Neuronal stem cell (in vitro differentiated cells): Measurements from ENCODE around the gene AEBP2.
A peak's percentile ranks its signal among the peaks of the same experiment; 100 is the strongest.

Experiments used
- DNase-seq: peaks from one replicate; pipeline ENCODE4 v3.0.0-alpha.2; 2013; ENCODE audit warnings: low spot score
- H2AFZ ChIP-seq: one replicate; pipeline ENCODE4 v1.6.1; 2013; ENCODE audit warnings: mild to moderate bottlenecking, low read length, inconsistent platforms
- H2AK5ac ChIP-seq: 2 replicates; pipeline ENCODE4 v1.6.1; 2013; ENCODE audit warnings: low read depth, mild to moderate bottlenecking, inconsistent platforms, low read length, moderate library complexity, mixed read lengths
- H2BK120ac ChIP-seq: 2 replicates; pipeline ENCODE4 v1.6.1; 2013; ENCODE audit warnings: low read depth, mild to moderate bottlenecking, inconsistent platforms, low read length, moderate library complexity, mixed read lengths
- H2BK12ac ChIP-seq: one replicate; pipeline ENCODE4 v1.6.1; 2013; ENCODE audit warnings: low read length, inconsistent platforms
- H2BK15ac ChIP-seq: 2 replicates; pipeline ENCODE4 v1.6.1; 2013; ENCODE audit warnings: mild to moderate bottlenecking, low read length, inconsistent platforms, mixed read lengths
- H2BK5ac ChIP-seq: one replicate; pipeline ENCODE4 v1.6.1; 2013; ENCODE audit warnings: inconsistent platforms, mild to moderate bottlenecking, low read length, moderate library complexity
- H3K14ac ChIP-seq: one replicate; pipeline ENCODE4 v1.6.1; 2013; ENCODE audit warnings: low read length, inconsistent platforms
- H3K18ac ChIP-seq: 2 replicates; pipeline ENCODE4 v1.6.1; 2013; ENCODE audit warnings: low read length, inconsistent platforms
- H3K23ac ChIP-seq: 2 replicates; pipeline ENCODE4 v1.6.1; 2013; ENCODE audit warnings: low read depth, mild to moderate bottlenecking, mixed read lengths, low read length, inconsistent platforms; ENCODE audit not compliant: poor library complexity
- H3K27ac ChIP-seq: replicated peaks from 3 replicates; pipeline ENCODE4 v1.5.1; 2013; ENCODE audit warnings: low read length, inconsistent platforms
- H3K27me3 ChIP-seq, 3 experiments: 2 replicates each; pipeline ENCODE4 v1.6.1; 2013; ENCODE audit warnings: low read length in 3 of 3, mild to moderate bottlenecking in 2 of 3, inconsistent platforms in 1 of 3, low read depth in 1 of 3, mixed read lengths in 1 of 3, moderate library complexity in 1 of 3; ENCODE audit not compliant: control insufficient read depth in 3 of 3, insufficient read depth in 3 of 3
- H3K36me3 ChIP-seq, 2 donors: replicated peaks in 1 of 2; 2 replicates each; pipeline ENCODE4 v1.6.1; 2013; ENCODE audit warnings: low read length in 2 of 2; ENCODE audit not compliant: control insufficient read depth in 2 of 2, insufficient read depth in 2 of 2
- H3K4ac ChIP-seq: 2 replicates; pipeline ENCODE4 v1.6.1; 2013; ENCODE audit warnings: inconsistent platforms, mild to moderate bottlenecking, low read length, moderate library complexity
- H3K4me1 ChIP-seq, 2 donors: 1 replicate in 1 of 2; 2 replicates in 1 of 2; pipeline ENCODE4 v1.6.1; 2013; ENCODE audit warnings: low read length in 2 of 2, low read depth in 1 of 2; ENCODE audit not compliant: control insufficient read depth in 2 of 2, insufficient read depth in 1 of 2
- H3K4me2 ChIP-seq: one replicate; pipeline ENCODE4 v1.6.1; 2013; ENCODE audit warnings: mild to moderate bottlenecking, low read length, inconsistent platforms; ENCODE audit not compliant: insufficient read depth, poor library complexity, severe bottlenecking
- H3K4me3 ChIP-seq, 2 donors: 2 replicates each; pipeline ENCODE4 v1.5.1; 2013; ENCODE audit warnings: low read length in 2 of 2, mild to moderate bottlenecking in 2 of 2, inconsistent platforms in 1 of 2, moderate library complexity in 1 of 2
- H3K79me1 ChIP-seq: one replicate; pipeline ENCODE4 v1.6.1; 2013; ENCODE audit warnings: low read depth, mild to moderate bottlenecking, inconsistent platforms, low read length, moderate library complexity
- H3K9ac ChIP-seq: one replicate; pipeline ENCODE4 v1.6.1; 2013; ENCODE audit warnings: mild to moderate bottlenecking, low read depth, low read length, inconsistent platforms; ENCODE audit not compliant: poor library complexity
- H3K9me3 ChIP-seq, 2 donors: replicated peaks in 1 of 2; 2 replicates each; pipeline versions ENCODE3 to v1.6.1; 2013; ENCODE audit warnings: low read length in 2 of 2, mild to moderate bottlenecking in 2 of 2, inconsistent platforms in 1 of 2, low read depth in 1 of 2, mixed read lengths in 1 of 2, moderate library complexity in 1 of 2; ENCODE audit not compliant: control insufficient read depth in 2 of 2, insufficient read depth in 1 of 2
- H4K8ac ChIP-seq: one replicate; pipeline ENCODE4 v1.6.1; 2013; ENCODE audit warnings: low read depth, mild to moderate bottlenecking, inconsistent platforms, low read length, moderate library complexity
- H4K91ac ChIP-seq: one replicate; pipeline ENCODE4 v1.6.1; 2013; ENCODE audit warnings: low read length, low read depth, mild to moderate bottlenecking, inconsistent platforms; ENCODE audit not compliant: poor library complexity
- WGBS, 2 donors: extraction: QIAGEN DNeasy Blood & Tissue Kit; methylation state at CpG; one replicate each; pipeline ENCODE4 v1.1.7; 2013; ENCODE audit warnings: missing lambda C conversion rate in 2 of 2, mixed read lengths in 1 of 2; ENCODE audit not compliant: insufficient read length in 2 of 2, insufficient replicate concordance in 1 of 2; ENCODE audit errors: extremely low coverage in 2 of 2; 5-methylcytosine and 5-hydroxymethylcytosine counted together

The AEBP2 gene

DNA sequence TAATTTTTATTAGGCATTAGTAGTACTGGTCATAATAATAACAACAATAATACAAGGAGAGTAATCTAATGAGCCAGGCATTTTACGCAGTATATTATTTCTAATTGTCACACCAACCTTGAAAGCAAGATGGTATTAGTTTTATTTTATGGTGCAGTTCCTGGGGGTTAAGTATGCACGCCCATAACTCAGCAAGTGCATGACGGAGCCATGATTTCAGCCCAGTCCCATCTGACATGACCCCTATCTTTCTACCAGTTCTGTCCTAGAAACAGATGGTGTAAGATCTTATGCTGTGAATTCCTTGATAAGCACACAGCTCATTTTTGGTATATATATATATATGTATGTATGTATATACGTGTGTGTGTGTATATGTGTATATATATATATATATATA, 106.0 kb downstream of the AEBP2 start:
- Histone ChIP-seq H3K14ac (no peak overlapping the region), H4K91ac (no peak overlapping the region), H2AK5ac (no peak overlapping the region), H2BK5ac (no peak overlapping the region), H3K4me3 (no peak overlapping the region), H2BK12ac (no peak overlapping the region), H3K36me3 (no peaks in the 10 kb centered on the region), H2BK15ac (no peak overlapping the region), H3K4ac (no peak overlapping the region), H3K18ac (no peak overlapping the region), H2BK120ac (no peak overlapping the region), H4K8ac (no peak overlapping the region), H3K4me1 (peaks cover 5 to 19% of the 10 kb centered on the region in 2 donors), H3K27ac (no peak overlapping the region), H3K9ac (no peak overlapping the region), H3K9me3 (no peaks in the 10 kb centered on the region), H3K23ac (no peak overlapping the region), H3K27me3 (no peaks in the 10 kb centered on the region), H3K79me1 (no peaks in the 10 kb centered on the region), H2AFZ (no peak overlapping the region), H3K4me2 (no peak overlapping the region)
- no CpG with 5 or more reads among the region's 4 CpGs for WGBS, 2 donors
- no peak for DNase-seq

GRCh38 chr12:19546027-19546426, 106.7 kb downstream of the AEBP2 start:
- H4K8ac ChIP-seq = no peak overlapping the region
- no peak overlapping the region for H3K4me3 ChIP-seq
- H3K4me1 ChIP-seq = peaks cover 5 to 19% of the 10 kb centered on the region in 2 donors
- no peak overlapping the region for H3K4me2 ChIP-seq
- no peak overlapping the region for H4K91ac ChIP-seq
- H3K79me1 ChIP-seq = no peaks in the 10 kb centered on the region
- H2BK120ac ChIP-seq = no peak overlapping the region
- H3K9me3 ChIP-seq = no peaks in the 10 kb centered on the region
- H3K27me3 ChIP-seq = no peaks in the 10 kb centered on the region
- H3K27ac ChIP-seq = no peak overlapping the region
- no peak overlapping the region for H2AK5ac ChIP-seq
- no peak overlapping the region for H2BK5ac ChIP-seq
- no peak overlapping the region for H2AFZ ChIP-seq
- no peaks in the 10 kb centered on the region for H3K36me3 ChIP-seq
- no CpG with 5 or more reads among the region's 4 CpGs for WGBS, 2 donors
- no peak overlapping the region for H3K14ac ChIP-seq
- no peak for DNase-seq
- H3K23ac ChIP-seq = no peak overlapping the region
- H3K9ac ChIP-seq = no peak overlapping the region
- no peak overlapping the region for H2BK12ac ChIP-seq
- H2BK15ac ChIP-seq = no peak overlapping the region
- H3K18ac ChIP-seq = no peak overlapping the region
- H3K4ac ChIP-seq = no peak overlapping the region

- WGBS, 2 donors = no CpG with 5 or more reads among the region's 7 CpGs
- Histone ChIP-seq H3K27ac (no peak overlapping the region), H3K14ac (no peak overlapping the region), H4K8ac (no peak overlapping the region), H4K91ac (no peak overlapping the region), H2BK12ac (no peak overlapping the region), H2AK5ac (no peak overlapping the region), H2AFZ (peak overlapping the region; percentile 56), H2BK15ac (no peak overlapping the region), H3K23ac (no peak overlapping the region), H3K36me3 (no peaks in the 10 kb centered on the region), H3K9ac (no peak overlapping the region), H2BK120ac (no peak overlapping the region), H3K4me3 (no peak overlapping the region), H3K27me3 (no peaks in the 10 kb centered on the region), H2BK5ac (no peak overlapping the region), H3K79me1 (no peaks in the 10 kb centered on the region), H3K4ac (no peak overlapping the region), H3K9me3 (no peaks in the 10 kb centered on the region), H3K4me1 (peaks cover 5 to 19% of the 10 kb centered on the region in 2 donors), H3K18ac (no peak overlapping the region), H3K4me2 (no peak overlapping the region)
- no peak for DNase-seq
These were observed 107.4 kb downstream of the AEBP2 start for GRCh38 chr12:19546611-19547162.

GRCh38 chr12:19547271-19547671, 108.0 kb downstream of the AEBP2 start:
- Histone ChIP-seq H2AFZ (no peak overlapping the region), H4K91ac (no peak overlapping the region), H3K18ac (no peak overlapping the region), H4K8ac (no peak overlapping the region), H2BK5ac (no peak overlapping the region), H3K4ac (no peak overlapping the region), H3K4me1 (peaks cover 5 to 19% of the 10 kb centered on the region in 2 donors), H2BK12ac (no peak overlapping the region), H2AK5ac (no peak overlapping the region), H3K4me3 (no peak overlapping the region), H3K27me3 (no peaks in the 10 kb centered on the region), H3K79me1 (no peaks in the 10 kb centered on the region), H3K23ac (no peak overlapping the region), H3K27ac (no peak overlapping the region), H2BK15ac (no peak overlapping the region), H3K4me2 (no peak overlapping the region), H3K9ac (no peak overlapping the region), H3K9me3 (no peaks in the 10 kb centered on the region), H3K36me3 (no peaks in the 10 kb centered on the region), H2BK120ac (no peak overlapping the region), H3K14ac (no peak overlapping the region)
- no peak for DNase-seq
